Activated CD4-positive, alpha-beta T cell treated with anti-CD3 and anti-CD28 coated beads, Interleukin-2, amount 50 U/mL, for 4 hours (primary cell): ENCODE results near the gene GATD1.
A peak's percentile ranks its signal among the peaks of the same experiment; 100 is the strongest.

Source experiments
- DNase-seq, 2 experiments: peaks; one replicate each; pipeline ENCODE4 v3.0.0-alpha.2; 2020

The GATD1 gene

DNA sequence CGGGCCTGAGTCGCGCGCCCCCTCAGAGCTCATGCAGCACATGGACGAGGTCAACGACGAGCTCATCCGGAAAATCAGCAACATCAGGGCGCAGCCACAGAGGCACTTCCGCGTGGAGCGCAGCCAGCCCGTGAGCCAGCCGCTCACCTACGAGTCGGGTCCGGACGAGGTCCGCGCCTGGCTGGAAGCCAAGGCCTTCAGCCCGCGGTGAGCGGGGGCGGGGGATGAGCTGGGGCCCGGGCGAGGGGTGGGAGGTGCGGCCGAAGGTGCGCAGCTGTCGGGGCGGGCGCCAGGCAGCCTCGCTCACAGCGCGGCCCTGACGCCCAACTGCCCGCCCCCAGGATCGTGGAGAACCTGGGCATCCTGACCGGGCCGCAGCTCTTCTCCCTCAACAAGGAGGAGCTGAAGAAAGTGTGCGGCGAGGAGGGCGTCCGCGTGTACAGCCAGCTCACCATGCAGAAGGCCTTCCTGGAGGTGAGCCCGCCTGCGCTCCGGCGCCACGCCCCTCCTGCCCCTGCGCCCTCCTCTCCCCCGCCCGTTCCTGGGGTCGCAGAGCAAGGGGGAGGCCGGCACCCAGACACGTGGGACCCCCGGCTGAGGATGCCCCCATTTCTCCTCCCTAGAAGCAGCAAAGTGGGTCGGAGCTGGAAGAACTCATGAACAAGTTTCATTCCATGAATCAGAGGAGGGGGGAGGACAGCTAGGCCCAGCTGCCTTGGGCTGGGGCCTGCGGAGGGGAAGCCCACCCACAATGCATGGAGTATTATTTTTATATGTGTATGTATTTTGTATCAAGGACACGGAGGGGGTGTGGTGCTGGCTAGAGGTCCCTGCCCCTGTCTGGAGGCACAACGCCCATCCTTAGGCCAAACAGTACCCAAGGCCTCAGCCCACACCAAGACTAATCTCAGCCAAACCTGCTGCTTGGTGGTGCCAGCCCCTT, 50.7 kb downstream of the GATD1 start:
- peak; percentile 35 to 46 for DNase-seq

DNA sequence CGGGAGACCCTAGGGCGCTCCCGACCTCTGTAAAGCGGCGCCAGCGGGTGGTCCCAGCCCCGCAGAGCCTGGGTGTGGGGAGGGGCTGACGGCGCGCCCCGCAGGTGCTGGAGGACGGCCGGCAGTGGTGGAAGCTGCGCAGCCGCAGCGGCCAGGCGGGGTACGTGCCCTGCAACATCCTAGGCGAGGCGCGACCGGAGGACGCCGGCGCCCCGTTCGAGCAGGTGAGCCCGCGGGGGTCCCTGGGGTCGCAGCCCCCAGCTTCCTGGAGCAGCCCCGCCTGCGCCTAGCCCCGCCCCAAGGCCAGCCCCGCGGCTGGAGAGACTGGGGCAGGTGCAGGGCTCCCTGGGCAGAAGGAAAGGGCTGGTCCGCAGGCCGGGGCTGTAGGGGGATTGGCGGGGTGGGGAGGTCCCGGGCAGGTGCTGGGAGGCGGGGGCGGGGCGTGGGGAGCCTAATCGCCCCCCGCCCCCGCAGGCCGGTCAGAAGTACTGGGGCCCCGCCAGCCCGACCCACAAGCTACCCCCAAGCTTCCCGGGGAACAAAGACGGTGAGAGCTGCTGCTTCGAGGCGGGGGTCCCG, 51.6 kb downstream of the GATD1 start:
- no peak for DNase-seq

DNA sequence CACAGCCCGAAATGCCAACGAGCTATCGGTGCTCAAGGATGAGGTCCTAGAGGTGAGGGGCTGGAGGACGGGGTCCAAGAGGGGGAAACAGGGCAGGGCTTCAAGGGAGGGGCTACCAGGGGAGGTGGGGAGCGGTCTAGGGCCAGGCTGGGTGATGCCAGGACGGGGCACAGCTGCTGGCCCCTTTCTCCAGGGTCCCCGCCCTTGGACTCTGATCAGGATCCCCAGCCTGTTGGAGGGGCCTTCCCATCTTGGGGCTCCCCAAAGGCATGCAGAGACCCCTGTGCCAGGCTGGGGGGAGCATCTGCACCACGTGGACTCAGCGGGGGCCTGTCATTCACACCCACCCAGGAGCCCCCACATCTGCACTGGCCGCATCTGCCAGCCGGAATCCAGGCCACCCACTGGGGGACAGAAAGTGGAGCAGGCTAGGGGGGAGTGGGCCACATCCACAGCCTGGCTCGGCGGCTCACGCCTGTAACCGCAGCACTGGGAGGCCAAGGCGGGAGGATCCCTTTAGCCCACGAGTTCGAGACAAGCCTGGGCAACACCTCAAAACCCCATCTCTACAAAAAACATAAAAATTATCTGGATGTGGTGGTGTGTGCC, 52.4 kb downstream of the GATD1 start:
- DNase-seq: no peak

DNA sequence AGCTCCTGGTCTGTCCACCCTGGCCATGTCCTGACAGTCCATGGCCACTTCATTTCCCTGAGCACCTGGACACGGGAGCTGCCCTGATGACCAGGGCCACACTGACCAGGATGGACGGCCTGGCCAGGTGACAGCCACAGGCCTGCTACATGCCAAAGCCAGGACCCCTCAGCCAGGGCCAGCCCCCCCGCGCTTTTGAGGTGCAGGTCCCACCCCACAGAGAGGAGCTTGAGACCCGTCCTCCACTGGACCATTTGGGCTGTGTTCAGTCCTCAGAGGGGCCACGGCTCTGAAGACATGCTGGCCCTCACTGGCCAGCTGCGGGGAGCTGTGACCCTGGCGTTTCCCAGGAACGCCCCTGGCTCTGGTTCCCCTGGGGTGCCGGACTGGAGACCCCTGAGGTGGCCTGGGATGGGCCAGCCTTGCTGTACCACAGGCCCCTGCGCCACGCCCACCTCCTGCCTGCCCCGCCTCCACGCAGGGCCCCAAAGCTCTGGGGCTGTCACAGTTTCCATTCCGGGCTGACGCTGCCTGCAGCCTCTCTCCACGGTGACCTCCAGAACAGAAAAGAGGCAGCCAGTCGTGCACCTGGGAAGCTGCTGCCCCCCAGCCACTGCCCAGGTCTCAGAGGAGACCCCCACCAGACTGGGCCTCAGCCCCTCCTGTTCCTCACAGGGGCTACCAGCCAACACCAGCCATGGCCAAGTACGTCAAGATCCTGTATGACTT, 53.1 kb downstream of the GATD1 start:
- no peak for DNase-seq

DNA sequence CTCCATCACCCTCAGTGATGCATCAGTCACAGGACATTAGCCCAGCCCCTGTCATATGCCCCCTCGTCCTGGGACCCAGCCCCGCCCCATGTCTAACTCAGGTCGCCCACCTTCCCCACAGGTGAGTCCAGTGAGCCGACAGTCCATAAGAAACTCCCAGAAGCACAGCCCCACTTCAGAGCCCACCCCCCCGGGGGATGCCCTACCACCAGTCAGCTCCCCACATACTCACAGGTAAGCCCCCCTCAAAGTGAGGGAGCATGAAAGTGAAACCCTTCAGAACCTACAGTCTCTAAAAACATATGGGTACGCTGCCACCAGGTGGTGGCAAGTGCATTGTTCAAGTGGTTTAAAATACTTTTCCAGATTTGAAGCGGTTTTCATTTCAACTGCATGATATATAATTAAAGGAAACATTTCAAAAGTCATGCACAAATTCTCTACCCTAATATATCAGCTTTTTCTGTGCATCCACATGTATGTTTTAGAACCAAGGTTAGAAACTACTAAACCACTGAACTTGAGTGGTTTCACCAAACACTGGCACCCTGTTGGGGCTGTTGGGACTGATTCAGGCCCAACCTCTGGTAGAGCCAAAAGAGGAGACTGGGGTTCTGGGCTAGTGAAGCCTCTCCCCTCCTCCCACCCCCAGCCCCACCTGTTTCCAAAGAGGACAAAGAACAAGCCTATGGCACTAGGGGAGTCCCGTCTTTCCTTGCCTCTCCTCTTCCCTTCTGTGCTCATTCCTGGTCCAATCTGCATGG, 54.0 kb downstream of the GATD1 start:
- peak; percentile 30 to 33 for DNase-seq

DNA sequence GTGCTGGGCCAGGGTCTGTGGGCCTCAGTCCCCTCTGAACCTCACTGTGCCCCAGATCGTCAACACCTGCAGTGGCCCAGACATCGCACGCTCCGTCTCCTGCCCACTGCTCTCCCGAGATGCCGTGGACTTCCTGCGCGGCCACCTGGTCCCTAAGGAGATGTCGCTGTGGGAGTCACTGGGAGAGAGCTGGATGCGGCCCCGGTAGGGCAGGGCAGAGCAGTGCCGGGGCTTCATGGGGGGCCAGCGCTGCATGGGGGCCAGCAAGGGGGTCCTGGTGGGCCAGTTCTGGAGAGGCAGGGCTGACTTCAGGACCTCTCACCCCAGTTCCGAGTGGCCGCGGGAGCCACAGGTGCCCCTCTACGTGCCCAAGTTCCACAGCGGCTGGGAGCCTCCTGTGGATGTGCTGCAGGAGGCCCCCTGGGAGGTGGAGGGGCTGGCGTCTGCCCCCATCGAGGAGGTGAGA, 54.9 kb downstream of the GATD1 start:
- DNase-seq: no peak

DNA sequence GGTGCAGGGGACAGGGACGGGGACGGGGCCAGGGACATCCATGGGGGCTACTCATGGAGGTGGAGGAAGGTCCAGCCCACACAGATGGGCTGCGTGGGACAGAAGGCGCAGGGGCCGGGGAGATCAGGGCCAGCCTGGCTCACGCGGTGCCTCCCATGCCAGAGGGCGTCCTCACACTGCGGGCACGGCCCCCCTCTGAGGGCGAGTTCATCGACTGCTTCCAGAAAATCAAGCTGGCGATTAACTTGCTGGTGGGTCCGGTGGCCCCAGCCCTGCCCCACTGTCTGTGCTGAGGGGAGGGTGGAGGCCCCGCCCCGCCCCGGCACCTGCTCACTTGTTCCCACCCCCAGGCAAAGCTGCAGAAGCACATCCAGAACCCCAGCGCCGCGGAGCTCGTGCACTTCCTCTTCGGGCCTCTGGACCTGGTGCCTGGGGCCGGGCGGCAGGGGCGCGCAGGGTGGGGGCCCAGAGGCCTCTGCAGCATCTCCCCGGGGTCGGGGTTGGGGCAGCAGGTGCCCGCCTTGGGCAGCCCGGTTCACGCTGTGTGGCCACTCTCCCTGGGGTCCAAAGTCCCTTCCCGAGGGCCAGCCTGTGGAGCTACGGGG, 55.4 kb downstream of the GATD1 start:
- DNase-seq: peak; percentile 45 to 51

DNA sequence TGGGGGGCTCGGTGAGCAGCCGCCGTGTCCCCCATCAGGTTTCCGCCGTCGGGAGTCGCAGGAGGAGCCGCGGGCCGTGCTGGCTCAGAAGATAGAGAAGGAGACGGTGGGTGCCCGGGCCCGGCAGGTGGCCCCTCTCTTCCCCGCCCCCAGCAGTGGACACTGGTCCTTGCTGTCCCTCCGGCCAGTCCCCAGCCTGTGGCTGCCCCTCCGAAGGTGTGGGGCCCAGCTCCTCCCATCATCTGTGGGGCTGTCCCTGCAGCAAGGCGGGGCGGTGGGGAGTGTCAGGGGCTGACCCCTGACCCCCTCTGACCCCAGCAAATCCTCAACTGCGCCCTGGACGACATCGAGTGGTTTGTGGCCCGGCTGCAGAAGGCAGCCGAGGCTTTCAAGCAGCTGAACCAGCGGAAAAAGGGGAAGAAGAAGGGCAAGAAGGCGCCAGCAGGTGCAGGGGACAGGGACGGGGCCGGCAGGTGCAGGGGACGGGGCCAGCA, 56.0 kb downstream of the GATD1 start:
- DNase-seq: no peak

DNA sequence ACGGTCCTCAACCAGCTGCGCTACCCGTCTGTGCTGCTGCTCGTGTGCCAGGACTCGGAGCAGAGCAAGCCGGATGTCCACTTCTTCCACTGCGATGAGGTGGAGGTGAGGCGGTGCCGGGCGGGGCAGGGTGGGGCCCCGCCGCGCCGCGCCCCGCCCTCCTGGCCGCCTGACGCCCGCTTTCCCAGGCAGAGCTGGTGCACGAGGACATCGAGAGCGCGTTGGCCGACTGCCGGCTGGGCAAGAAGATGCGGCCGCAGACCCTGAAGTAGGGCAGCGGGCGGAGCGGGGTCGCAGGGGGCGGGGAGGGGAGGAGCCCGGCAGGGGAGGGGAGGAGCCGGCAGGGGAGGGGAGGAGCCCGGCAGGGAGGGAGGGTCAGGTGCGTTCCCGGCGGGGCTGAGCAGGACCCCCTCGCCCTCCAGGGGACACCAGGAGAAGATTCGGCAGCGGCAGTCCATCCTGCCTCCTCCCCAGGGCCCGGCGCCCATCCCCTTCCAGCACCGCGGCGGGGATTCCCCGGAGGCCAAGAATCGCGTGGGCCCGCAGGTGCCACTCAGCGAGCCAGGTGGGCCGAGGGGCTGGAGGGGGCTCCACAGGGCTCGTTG, 56.5 kb downstream of the GATD1 start:
- DNase-seq: peak; percentile 42 to 47

DNA sequence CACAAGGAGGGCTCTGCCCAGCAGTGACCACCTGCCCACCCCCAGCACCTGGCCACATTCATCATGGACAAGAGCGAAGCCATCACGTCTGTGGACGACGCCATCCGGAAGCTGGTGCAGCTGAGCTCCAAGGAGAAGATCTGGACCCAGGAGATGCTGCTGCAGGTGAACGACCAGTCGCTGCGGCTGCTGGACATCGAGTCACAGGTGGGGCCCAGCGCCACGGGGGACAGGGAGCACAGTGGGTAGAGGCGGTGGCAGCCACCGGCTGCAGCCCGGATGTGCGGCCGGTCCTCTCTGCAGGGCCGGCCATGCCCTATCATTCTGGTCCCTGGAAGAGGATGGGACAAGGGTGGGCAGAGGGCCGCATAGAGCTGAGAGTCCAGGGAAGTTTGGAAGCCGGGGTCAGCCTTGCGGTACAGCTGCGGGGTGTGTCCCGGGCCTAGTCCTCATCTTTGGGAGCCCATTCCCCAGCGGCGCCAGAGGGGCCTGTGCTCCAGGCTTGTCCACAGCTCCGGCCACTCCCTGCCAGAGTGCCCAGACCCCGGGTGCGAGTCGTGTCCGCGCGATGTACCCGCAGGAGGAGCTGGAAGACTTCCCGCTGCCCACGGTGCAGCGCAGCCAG, 57.2 kb downstream of the GATD1 start:
- DNase-seq: no peak

DNA sequence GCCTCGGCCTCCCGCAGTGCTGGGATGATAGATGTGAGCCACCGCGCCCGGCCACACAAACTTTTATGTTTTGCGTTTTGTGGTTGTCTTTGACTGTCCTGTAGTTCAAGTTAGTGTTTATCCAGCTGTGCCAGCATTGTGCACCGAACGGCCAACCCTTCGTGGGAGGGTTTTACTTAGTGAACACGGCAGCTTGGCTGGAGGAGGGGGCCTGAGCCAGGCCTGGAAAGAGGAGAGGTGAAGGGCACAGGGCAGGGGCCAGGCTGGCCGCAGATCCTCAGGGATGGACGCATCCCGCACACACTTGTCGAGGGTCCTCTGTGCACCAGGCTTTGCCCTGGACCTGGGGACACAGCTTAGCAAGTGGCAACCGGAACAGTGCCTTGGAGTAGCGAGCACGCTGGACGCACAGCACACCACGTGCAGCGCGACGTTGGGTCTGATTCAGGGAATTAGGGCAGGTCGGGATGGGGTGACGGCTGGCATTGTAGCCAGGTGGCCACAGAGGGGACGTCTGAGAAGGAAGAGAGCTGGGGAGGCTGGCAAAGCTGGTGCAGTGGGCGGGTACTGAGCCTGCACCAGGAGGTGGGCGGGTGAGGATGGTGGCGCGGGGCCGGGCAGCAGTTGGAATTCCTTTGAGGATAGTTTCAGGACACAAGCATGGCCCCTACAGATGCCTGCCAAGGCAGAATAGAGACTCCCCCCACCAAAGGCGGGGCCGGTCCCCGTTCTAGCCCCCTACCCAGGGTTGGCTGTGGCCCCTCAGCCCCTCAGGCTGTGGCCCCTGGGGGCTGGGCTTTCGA, 57.9 kb downstream of the GATD1 start:
- no peak for DNase-seq
